ENCODE results near the gene ANKRD52.

Gene ANKRD52

DNA sequence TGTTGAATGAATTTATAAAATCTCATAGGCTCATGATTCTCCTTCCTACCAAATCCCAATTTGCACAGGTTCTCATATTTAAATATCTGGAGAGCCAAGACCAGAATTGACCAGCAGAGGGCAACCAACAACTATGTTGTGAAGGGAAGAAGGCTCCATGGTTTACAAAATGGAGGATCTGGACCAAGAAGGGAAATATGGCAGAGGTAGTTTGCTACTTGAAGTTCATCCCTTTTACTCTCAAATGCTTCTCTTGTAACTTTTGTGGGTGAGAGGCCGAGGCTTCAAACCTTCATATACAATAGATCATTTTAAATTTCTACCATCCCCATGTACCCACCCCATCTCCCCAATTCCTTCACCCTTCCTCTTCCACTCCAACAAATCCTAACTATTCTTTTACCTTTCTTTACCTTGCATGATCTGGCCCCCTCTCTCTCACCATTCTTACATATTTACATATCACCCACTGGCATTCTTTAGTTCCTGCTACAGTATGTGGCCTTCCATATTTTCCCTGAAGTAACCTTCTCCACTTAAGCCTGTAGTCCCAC, 65.1 kb downstream of the ANKRD52 start:
- TF ChIP-seq, protein P1, sequence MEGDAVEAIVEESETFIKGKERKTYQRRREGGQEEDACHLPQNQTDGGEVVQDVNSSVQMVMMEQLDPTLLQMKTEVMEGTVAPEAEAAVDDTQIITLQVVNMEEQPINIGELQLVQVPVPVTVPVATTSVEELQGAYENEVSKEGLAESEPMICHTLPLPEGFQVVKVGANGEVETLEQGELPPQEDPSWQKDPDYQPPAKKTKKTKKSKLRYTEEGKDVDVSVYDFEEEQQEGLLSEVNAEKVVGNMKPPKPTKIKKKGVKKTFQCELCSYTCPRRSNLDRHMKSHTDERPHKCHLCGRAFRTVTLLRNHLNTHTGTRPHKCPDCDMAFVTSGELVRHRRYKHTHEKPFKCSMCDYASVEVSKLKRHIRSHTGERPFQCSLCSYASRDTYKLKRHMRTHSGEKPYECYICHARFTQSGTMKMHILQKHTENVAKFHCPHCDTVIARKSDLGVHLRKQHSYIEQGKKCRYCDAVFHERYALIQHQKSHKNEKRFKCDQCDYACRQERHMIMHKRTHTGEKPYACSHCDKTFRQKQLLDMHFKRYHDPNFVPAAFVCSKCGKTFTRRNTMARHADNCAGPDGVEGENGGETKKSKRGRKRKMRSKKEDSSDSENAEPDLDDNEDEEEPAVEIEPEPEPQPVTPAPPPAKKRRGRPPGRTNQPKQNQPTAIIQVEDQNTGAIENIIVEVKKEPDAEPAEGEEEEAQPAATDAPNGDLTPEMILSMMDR (IDR thresholded peaks at IDR 0.05), result peak; percentile 95
- no peak for TF ChIP-seq ZFX (IDR thresholded peaks at IDR 0.05; ENCODE audit: borderline replicate concordance)
- peak overlapping the region; percentile 7; the same call in 1 of the 2 replicates for H3K27ac ChIP-seq

DNA sequence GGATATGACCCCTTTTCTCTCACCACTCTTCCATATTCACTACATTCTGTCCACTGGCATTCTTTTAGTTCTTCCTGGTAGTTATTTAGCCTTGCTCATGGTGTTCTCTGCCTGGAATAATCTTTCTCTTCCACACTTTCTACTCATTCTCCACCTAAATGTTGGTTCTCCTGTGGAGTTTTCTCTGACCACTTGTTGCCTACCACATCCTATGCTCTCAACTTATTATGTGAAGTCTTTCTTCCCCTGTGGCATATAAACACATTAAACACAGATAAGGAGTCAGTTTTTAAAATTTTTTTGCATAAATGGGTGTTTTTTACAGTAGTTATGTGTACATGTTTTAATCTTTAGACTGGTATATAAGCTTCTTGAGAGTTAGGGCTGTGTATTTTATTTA, 65.6 kb downstream of the ANKRD52 start:
- TF ChIP-seq, protein P1 (IDR thresholded peaks at IDR 0.05), result no peak
- TF ChIP-seq ZFX (IDR thresholded peaks at IDR 0.05; ENCODE audit: borderline replicate concordance), result no peak
- no peak overlapping the region for H3K27ac ChIP-seq

DNA sequence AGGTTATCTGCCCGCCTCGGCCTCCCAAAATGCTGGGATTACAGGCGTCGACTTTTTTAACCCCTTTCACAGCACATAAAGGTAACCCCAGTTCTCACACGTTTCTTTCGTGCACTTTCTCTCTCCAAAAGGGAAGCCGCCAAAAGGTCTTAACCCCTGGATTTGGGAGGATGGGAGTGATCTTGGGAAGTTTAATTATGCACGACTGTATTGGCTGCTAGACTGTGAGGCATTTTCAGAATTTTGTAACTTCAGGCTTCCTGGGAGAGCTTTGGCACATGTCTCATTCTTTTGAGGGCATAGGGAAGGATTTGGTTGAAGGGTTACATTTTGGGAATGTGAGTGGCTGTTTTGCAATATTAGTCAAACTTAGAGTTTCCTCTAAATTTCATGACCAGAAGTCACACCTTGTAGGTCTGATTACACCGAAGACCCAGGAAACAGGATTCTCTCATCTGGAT, 67.5 kb downstream of the ANKRD52 start:
- peak overlapping the region; percentile 96 for H3K27ac ChIP-seq
- TF ChIP-seq, protein P1 (IDR thresholded peaks at IDR 0.05), result no peak
- no peak for TF ChIP-seq ZFX (IDR thresholded peaks at IDR 0.05; ENCODE audit: borderline replicate concordance)

DNA sequence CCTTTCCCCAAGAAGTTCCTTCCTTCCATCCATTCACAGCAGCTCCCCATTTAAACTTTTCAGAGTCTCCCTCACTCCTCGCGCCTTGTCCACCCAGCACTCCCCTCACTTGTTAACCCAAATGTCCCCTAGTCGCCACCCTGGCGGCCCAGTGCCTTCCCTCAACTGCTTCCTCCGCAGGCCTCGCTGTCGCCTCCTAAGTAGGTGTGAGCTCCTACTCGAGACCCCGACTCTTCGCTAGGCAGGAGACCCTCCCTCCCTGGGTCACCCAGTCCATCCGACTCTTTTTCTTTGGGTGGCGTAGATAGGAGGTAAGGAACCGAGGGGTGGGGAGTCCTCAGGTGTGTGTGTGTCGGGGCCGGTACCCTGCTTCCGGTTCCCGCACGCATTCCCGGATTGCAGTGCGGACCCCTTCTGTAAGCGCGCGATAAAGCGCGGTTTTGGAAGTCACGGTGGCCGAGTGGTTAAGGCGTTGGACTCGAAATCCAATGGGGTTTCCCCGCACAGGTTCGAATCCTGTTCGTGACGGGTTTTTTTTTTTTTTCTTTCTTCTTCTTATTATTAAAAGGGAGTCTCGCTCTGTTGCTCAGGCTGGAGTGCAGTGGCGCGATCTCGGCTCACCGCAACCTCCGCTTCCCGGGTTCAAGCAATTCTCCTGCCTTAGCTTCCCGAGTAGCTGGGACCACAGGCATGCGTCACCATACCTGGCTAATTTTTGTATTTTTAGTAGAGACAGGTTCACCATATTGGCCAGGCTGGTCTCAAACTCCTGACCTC, 68.1 kb downstream of the ANKRD52 start:
- TF ChIP-seq, protein P1 (IDR thresholded peaks at IDR 0.05), result no peak
- TF ChIP-seq ZFX (IDR thresholded peaks at IDR 0.05; ENCODE audit: borderline replicate concordance), result no peak

DNA sequence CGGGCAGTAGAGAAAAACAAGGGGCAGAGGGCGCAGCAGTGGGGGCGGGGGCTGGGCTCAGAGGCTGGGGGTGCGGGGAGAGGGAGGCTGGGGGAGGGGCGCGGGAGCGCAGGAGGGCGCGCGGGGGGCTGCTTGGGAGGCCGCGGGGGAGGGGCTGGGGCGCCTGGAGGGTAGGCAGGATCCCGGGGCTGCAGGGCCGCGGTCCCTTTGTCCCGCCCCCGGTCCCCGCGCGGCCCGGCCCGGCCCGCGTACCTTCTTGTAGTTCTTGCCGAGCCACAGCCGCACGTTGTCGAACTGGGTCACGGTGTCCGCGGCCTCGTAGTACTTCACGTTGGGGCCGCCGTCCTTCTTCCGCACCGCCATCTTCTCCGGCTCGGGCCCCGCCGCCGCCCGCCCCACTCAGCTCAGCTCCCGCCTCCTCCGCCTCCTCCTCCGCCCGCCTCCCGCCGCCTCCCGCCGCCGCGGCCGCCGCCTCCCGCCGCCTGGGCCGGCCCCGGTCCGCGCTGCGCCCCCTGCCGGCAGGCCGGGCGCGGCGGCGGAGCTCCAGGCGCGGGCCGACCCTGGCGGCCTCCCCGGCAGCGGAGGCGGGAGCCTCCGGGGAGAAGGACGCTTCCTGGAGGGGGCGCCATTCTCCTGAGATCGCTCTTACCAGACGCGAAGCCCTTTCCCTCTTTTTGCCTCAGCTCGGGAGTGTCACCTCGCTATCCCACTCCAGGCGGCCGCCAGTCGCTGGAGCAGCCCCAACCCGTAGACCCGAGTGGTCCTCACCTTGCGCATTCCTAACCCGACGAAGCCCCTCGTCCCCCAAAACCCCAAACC, 68.9 kb downstream of the ANKRD52 start, which contains the start of gene SMARCC2:
Gene SMARCC2, minus strand, starts transcription at position 385 of the 819 bp plus-strand sequence. Its CDS starts 22 bp downstream, at position 363.
- H3K27ac ChIP-seq, result peak within 1 kb of the TSS; percentile 96
- no peak for TF ChIP-seq ZFX (IDR thresholded peaks at IDR 0.05; ENCODE audit: borderline replicate concordance)
- TF ChIP-seq, protein P1 (IDR thresholded peaks at IDR 0.05), result peak; percentile 100

More for the DNA sequence above, 68.1 kb downstream of the ANKRD52 start:
- peak overlapping the region; percentile 96 for H3K27ac ChIP-seq

DNA sequence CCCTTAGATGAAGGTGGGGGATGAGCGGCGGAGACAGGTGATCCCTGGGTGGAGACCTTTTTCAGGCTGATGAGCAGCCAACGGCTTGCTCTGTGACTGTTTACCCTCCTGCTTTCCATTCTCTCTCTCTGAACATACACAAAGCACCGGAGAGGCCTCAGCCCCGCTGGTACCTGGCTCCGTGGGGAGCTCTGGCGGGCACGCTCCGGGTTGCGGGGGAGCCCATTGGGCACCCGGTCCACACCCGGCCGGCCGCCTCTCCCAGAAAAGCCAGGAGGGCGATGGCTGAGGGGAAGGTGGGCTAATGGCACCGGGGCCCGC, 69.4 kb downstream of the ANKRD52 start:
- TF ChIP-seq, protein P1 (IDR thresholded peaks at IDR 0.05), result no peak
- no peak for TF ChIP-seq ZFX (IDR thresholded peaks at IDR 0.05; ENCODE audit: borderline replicate concordance)
- H3K27ac ChIP-seq, result peak overlapping the region; percentile 96

Measured in 22Rv1 (cell line).